Stimulated activated CD4-positive, alpha-beta T cell treated with anti-CD3 and anti-CD28 coated beads, Interleukin-1b, Interleukin-23, amount 100 ng/mL, for 24 hours (primary cell): Measurements from ENCODE around the gene TAAR1.

Experiments used
- DNase-seq, 4 experiments: peaks; one replicate each; pipeline ENCODE4 v3.0.0-alpha.2; 2020; ENCODE audit warnings: low read depth in 4 of 4, low spot score in 1 of 4

The TAAR1 gene

GRCh38 chr6:132596201-132596600 is 62.8 kb downstream of the TAAR1 start:
- DNase-seq = no peak
